A673 (cell line): ENCODE data around the gene ZSCAN18. TPM values are rescaled to one million over a fixed set of nuclear protein-coding genes. Genes with fewer than 3 reads are reported as not detected.

Experiments used
- BruUV-seq: library from RNA; stranded (reverse); fragments of 400-500 nt; replicated peaks from 2 replicates; lab custom pipeline; 2021; lab: Mats Ljungman, UMichigan
- CTCF ChIA-PET: fragments of 300-600 bp; sonication (Branson Sonifier 250); formaldehyde crosslinking; loops from one replicate; lab custom pipeline; 2022; ENCODE audit warnings: antibody characterized with exemption; lab: Charles Lee
- POLR2A ChIA-PET: fragments of 300-600 bp; sonication (Branson Sonifier 250); formaldehyde crosslinking; loops from one replicate; lab custom pipeline; 2022; ENCODE audit warnings: antibody characterized with exemption; ENCODE audit not compliant: low non-redundant PET; lab: Charles Lee
- DNase-seq: peaks from one replicate; pipeline ENCODE4 v3.0.0-alpha.2; 2015; ENCODE audit warnings: low spot score
- H3K27ac ChIP-seq: fragments of 200-600 bp; sonication (generic); 2 replicates; pipeline ENCODE4 v1.5.1; 2016; ENCODE audit warnings: mixed run types, low read depth, mild to moderate bottlenecking, mixed read lengths, antibody characterized with exemption, low read length; ENCODE audit not compliant: poor library complexity, severe bottlenecking
- H3K27me3 ChIP-seq: fragments of 200-600 bp; sonication (generic); replicated peaks from 2 replicates; pipeline ENCODE4 v1.6.1; 2017; ENCODE audit warnings: mixed run types, low read depth, mild to moderate bottlenecking, mixed read lengths, antibody characterized with exemption, low read length; ENCODE audit not compliant: insufficient read depth, poor library complexity
- H3K36me3 ChIP-seq: fragments of 200-600 bp; sonication (generic); 2 replicates; pipeline ENCODE4 v1.6.1; 2016; ENCODE audit warnings: mixed run types, mild to moderate bottlenecking, mixed read lengths, antibody characterized with exemption, low read length; ENCODE audit not compliant: insufficient read depth, poor library complexity, severe bottlenecking
- H3K4me1 ChIP-seq: fragments of 200-600 bp; sonication (generic); 2 replicates; pipeline ENCODE4 v1.6.1; 2017; ENCODE audit warnings: mixed run types, mild to moderate bottlenecking, mixed read lengths, antibody characterized with exemption, low read length; ENCODE audit not compliant: insufficient read depth, poor library complexity, severe bottlenecking
- H3K4me3 ChIP-seq: fragments of 200-600 bp; sonication (generic); 2 replicates; pipeline ENCODE4 v1.5.1; 2016; ENCODE audit warnings: low read depth, mixed run types, mild to moderate bottlenecking, mixed read lengths, low read length; ENCODE audit not compliant: poor library complexity, severe bottlenecking
- H3K9me3 ChIP-seq: fragments of 200-600 bp; sonication (generic); 2 replicates; pipeline ENCODE4 v1.6.1; 2016; ENCODE audit warnings: mixed run types, low read depth, mild to moderate bottlenecking, mixed read lengths, antibody characterized with exemption, low read length; ENCODE audit not compliant: poor library complexity, severe bottlenecking
- EZH2 ChIP-seq: fragments of 200-600 bp; sonication (generic); IDR thresholded peaks from 2 replicates; pipeline ENCODE4 v1.6.1; 2017; ENCODE audit warnings: borderline replicate concordance, low read depth, mild to moderate bottlenecking, mixed read lengths, antibody characterized with exemption, low read length; ENCODE audit not compliant: poor library complexity, severe bottlenecking
- intact Hi-C: fragments of 100-400 bp; cut with micrococcal nuclease; formaldehyde crosslinking; loops from one replicate; pipeline ENCODE4 v1.10.0; 2022; ENCODE audit not compliant: unreplicated experiment
- total RNA-seq: library from RNA; stranded (reverse); gene quantifications from 2 replicates; pipeline ENCODE4 v1.2.3, GENCODE V29; 2021
- TF ChIP-seq, protein P1 (sequence below): fragments of 300-800, 200-600 bp; sonication (generic); conservative IDR thresholded peaks from 2 replicates; pipeline ENCODE4 v1.5.1; 2017; ENCODE audit warnings: low read depth, mild to moderate bottlenecking, antibody characterized with exemption, low read length, moderate library complexity, mixed read lengths

Gene ZSCAN18
- total RNA-seq, 1 experiment from 2014 or later = 26.1 TPM

DNA sequence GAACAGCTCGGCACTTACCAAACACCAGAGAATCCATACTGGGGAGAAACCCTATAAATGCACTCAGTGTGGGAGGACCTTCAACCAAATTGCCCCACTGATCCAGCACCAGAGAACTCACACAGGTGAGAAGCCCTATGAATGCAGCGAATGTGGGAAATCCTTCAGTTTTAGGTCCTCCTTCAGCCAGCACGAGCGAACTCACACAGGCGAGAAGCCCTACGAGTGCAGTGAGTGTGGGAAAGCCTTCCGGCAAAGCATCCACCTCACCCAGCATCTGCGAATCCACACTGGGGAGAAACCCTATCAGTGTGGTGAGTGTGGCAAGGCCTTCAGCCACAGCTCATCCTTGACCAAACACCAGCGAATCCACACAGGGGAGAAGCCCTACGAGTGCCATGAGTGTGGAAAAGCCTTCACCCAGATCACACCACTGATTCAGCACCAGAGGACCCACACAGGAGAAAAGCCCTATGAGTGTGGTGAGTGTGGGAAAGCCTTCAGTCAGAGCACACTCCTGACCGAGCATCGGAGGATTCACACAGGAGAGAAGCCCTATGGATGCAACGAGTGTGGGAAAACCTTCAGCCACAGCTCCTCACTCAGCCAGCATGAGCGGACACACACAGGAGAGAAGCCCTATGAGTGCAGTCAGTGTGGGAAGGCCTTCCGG, 30.7 kb downstream of the ZSCAN18 start:
- no peak for DNase-seq
- peaks cover 17% of the 10 kb centered on the region for H3K36me3 ChIP-seq
- intact Hi-C loops = no loop called here
- CTCF ChIA-PET = no interaction called here
- H3K4me1 ChIP-seq = no peaks in the 10 kb centered on the region
- peaks cover 69% of the 10 kb centered on the region for H3K9me3 ChIP-seq
- no peak for TF ChIP-seq EZH2
- TF ChIP-seq, protein P1, sequence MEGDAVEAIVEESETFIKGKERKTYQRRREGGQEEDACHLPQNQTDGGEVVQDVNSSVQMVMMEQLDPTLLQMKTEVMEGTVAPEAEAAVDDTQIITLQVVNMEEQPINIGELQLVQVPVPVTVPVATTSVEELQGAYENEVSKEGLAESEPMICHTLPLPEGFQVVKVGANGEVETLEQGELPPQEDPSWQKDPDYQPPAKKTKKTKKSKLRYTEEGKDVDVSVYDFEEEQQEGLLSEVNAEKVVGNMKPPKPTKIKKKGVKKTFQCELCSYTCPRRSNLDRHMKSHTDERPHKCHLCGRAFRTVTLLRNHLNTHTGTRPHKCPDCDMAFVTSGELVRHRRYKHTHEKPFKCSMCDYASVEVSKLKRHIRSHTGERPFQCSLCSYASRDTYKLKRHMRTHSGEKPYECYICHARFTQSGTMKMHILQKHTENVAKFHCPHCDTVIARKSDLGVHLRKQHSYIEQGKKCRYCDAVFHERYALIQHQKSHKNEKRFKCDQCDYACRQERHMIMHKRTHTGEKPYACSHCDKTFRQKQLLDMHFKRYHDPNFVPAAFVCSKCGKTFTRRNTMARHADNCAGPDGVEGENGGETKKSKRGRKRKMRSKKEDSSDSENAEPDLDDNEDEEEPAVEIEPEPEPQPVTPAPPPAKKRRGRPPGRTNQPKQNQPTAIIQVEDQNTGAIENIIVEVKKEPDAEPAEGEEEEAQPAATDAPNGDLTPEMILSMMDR = no peak
- BruUV-seq = no TSS peak
- H3K27me3 ChIP-seq = no peaks in the 10 kb centered on the region
- H3K4me3 ChIP-seq = no peak overlapping the region
- POLR2A ChIA-PET = no interaction called here
- H3K27ac ChIP-seq = no peak overlapping the region

DNA sequence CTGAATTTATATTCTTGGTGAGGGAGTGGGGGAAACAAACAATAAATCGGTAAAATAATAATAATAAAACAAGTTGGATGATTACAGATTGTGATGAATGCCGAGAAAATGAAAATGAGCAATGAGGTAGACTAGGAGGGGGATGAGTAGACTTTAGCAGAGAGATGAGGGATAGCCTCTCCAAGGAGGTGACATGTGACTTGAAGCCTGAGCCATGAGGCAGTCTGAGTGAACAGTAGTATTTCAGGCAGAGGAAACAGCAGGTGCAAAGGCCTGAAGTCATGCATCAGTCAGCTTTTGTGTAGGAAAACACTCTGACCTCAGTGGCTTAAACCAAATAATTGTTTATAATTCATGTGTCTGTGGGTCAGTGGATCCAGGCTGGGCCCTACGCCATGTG, 34.3 kb downstream of the ZSCAN18 start:
- peaks cover 17% of the 10 kb centered on the region for H3K36me3 ChIP-seq
- BruUV-seq = no TSS peak
- no peak for DNase-seq
- no peak overlapping the region for H3K27ac ChIP-seq
- intact Hi-C loops = no loop called here
- H3K4me1 ChIP-seq = no peaks in the 10 kb centered on the region
- H3K4me3 ChIP-seq = no peak overlapping the region
- no peaks in the 10 kb centered on the region for H3K27me3 ChIP-seq
- peaks cover 60% of the 10 kb centered on the region for H3K9me3 ChIP-seq
- ChIA-PET CTCF (no interaction called here), POLR2A (no interaction called here)
- TF ChIP-seq, protein P1 = no peak
- TF ChIP-seq EZH2 = no peak

GRCh38 chr19:58060231-58060630, 37.8 kb downstream of the ZSCAN18 start:
- ChIA-PET CTCF (no interaction called here), POLR2A (no interaction called here)
- no peak for DNase-seq
- BruUV-seq = no TSS peak
- H3K4me1 ChIP-seq = no peaks in the 10 kb centered on the region
- no peaks in the 10 kb centered on the region for H3K27me3 ChIP-seq
- H3K27ac ChIP-seq = no peak overlapping the region
- TF ChIP-seq EZH2 = no peak
- TF ChIP-seq, protein P1 = no peak
- H3K4me3 ChIP-seq = peak overlapping the region; percentile 60
- peaks cover 5% of the 10 kb centered on the region for H3K36me3 ChIP-seq
- H3K9me3 ChIP-seq = peaks cover 29% of the 10 kb centered on the region
- intact Hi-C loops = no loop called here
